ENCODE data around the gene ABCA12. TPM values are rescaled to one million over a fixed set of nuclear protein-coding genes. Genes with fewer than 3 reads are reported as not detected.

Gene ABCA12
- total RNA-seq, 1 donor from 2014 or later: 0.03 TPM

- Histone ChIP-seq H3K4me3 (no peak overlapping the region), H3K9me3 (replicated peaks) (peaks cover 16% of the 10 kb centered on the region), H3K27ac (replicated peaks) (no peak overlapping the region), H3K36me3 (no peaks in the 10 kb centered on the region), H3K4me1 (no peaks in the 10 kb centered on the region), H3K27me3 (ENCODE audit: low read depth) (no peaks in the 10 kb centered on the region)
- DNase-seq: no peak
- intact Hi-C loops (cut with micrococcal nuclease): no loop called here
- no peak for TF ChIP-seq CTCF (IDR thresholded peaks at IDR 0.05; ENCODE audit: borderline replicate concordance)
Measured at GRCh38 chr2:214881647-214882202, 256.7 kb downstream of the ABCA12 start.

Other genes starting within 250 kb of the ABCA12 start
- 47.1 TPM for gene ATIC, start 173.4 kb upstream of the ABCA12 start, total RNA-seq